BLaER1 (cell line): Measurements from ENCODE around the gene CACNG1.

Experiments
- H3K27ac ChIP-seq: shearing (Covaris generic); formaldehyde crosslinking; 2 replicates; pipeline ENCODE4 v1.8.1; 2022
- H3K27me3 ChIP-seq: shearing (Covaris generic); formaldehyde crosslinking; 2 replicates; pipeline ENCODE4 v1.8.1; 2022
- H3K36me3 ChIP-seq: shearing (Covaris generic); formaldehyde crosslinking; 2 replicates; pipeline ENCODE4 v1.8.1; 2022
- H3K4me1 ChIP-seq: shearing (Covaris generic); formaldehyde crosslinking; 2 replicates; pipeline ENCODE4 v1.8.1; 2022
- H3K4me2 ChIP-seq: shearing (Covaris generic); formaldehyde crosslinking; 2 replicates; pipeline ENCODE4 v1.8.1; 2022
- H3K4me3 ChIP-seq: shearing (Covaris generic); formaldehyde crosslinking; 2 replicates; pipeline ENCODE4 v1.8.1; 2022
- H3K9ac ChIP-seq: shearing (Covaris generic); formaldehyde crosslinking; 2 replicates; pipeline ENCODE4 v1.8.1; 2022
- H3K9me3 ChIP-seq: shearing (Covaris generic); formaldehyde crosslinking; 2 replicates; pipeline ENCODE4 v1.8.1; 2022
- H4K20me1 ChIP-seq: shearing (Covaris generic); formaldehyde crosslinking; 2 replicates; pipeline ENCODE4 v1.8.1; 2022
- Cebpa-rat ChIP-seq: shearing (Covaris generic); IDR thresholded peaks from 2 replicates; pipeline ENCODE4 v1.8.1; 2022

Gene CACNG1

DNA sequence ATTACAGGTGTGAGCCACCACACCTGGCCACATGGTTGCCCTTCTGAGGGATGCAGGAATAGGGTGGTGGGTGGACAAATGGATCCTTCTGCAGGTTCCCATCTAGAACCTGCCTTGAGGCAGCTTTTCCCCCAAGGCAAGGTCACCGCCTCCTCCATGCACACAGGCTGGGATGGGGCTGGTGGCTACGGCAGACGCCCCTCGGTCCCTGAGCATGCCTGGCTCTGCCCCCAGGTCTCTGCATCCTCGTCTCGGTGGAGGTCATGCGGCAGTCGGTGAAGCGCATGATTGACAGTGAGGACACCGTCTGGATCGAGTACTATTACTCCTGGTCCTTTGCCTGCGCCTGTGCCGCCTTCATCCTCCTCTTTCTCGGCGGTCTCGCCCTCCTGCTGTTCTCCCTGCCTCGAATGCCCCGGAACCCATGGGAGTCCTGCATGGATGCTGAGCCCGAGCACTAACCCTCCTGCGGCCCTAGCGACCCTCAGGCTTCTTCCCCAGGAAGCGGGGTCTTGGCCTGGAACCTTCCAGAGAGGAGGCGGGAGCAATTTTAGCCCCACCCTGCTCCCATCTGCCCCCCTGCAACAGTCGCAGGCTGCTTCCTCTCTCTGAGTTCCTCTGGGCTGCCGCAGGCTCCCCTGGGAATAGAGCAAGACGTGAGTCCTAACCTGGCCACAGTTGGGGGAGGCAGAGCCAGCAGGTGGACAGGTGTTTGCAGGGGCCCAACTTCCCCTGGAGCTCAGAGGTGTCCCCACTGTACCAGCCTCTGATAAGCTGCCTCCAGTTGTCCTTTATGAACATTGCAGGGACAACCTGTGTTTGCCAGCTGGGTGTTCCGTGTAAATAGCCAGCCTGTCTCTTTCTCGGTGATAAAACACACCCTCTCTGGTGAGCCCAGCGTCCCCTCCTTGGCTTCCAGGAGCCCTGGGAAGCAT, 11.7 kb downstream of the CACNG1 start:
- H3K9ac ChIP-seq: no peak overlapping the region
- H3K27ac ChIP-seq: peak overlapping the region; percentile 49
- H3K4me3 ChIP-seq: 0 out of 2 replicates have a peak overlapping the region, but pooled peaks have one; percentile 3
- H3K4me2 ChIP-seq: peak overlapping the region; percentile 71
- H3K4me1 ChIP-seq: peaks cover 35% of the 10 kb centered on the region
- peaks cover 6% of the 10 kb centered on the region; the same call in 1 of the 2 replicates for H3K9me3 ChIP-seq
- no peaks in the 10 kb centered on the region for H3K27me3 ChIP-seq
- no peaks in the 10 kb centered on the region for H4K20me1 ChIP-seq
- TF ChIP-seq Cebpa-rat: no peak
- no peaks in the 10 kb centered on the region for H3K36me3 ChIP-seq

DNA sequence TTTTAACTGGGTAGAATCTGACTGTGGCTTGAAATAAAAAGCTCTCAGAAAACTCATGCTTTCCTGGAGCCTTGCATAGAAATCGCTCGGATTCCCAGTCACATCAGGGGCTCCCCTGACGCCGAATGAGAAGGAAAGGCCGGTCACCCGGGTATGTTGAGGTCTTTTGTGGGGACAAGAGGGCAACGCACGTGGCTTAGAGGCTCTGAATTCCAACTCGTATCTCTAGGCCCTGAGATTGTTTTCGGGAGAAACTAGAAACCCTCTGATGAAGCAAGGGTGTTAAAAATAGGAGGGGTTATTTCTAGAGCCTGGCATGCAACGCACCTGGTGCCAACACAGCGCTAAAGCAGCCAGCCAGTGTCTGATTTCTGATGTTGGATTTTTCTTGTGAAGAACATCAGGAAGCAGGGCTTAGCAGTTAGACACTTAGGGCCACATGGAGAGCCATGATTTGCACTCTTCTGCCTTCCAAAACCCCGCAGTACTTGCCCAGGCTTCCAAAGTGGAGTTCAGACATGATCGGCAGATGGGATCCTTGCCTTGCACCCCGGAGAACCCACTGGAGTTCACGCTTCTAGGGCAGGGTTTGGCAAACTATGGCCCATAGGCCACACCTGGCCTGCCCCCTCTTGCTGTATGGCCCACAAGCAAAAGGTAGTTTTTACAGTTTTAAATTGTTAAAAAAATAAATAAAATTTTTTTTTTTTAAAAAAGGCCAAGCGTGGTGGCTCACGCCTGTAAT, 12.6 kb downstream of the CACNG1 start:
- peaks cover 34% of the 10 kb centered on the region for H3K4me1 ChIP-seq
- H3K27me3 ChIP-seq: no peaks in the 10 kb centered on the region
- no peak for TF ChIP-seq Cebpa-rat
- H3K4me3 ChIP-seq: 0 out of 2 replicates have a peak overlapping the region, but pooled peaks have one; percentile 3
- no peaks in the 10 kb centered on the region for H3K36me3 ChIP-seq
- H3K27ac ChIP-seq: peak overlapping the region; percentile 49
- no peaks in the 10 kb centered on the region for H4K20me1 ChIP-seq
- H3K9me3 ChIP-seq: peaks cover 6% of the 10 kb centered on the region; the same call in 1 of the 2 replicates
- no peak overlapping the region for H3K9ac ChIP-seq
- H3K4me2 ChIP-seq: peak overlapping the region; percentile 71

DNA sequence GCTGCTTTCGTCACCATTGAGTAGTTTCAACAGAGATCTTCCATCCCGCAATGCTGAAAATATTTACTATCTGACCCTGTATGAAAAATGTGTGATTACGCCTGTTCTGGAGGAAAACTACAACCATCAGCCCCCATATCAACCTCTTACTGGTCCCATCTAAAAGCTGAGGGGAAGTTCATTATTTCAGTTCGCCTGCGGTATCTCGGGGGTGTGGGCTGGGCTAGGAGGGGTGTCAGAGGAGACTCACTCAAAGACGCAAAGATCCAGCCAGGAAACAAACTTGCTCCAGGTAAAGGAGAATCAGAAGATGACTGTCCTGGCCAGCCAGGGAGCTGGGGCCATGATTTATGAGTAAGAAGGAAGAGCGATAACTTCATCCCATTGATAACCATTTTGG, 13.7 kb downstream of the CACNG1 start:
- Histone ChIP-seq H3K4me2 (no peak overlapping the region), H3K4me3 (no peak overlapping the region), H4K20me1 (no peaks in the 10 kb centered on the region), H3K27ac (no peak overlapping the region), H3K27me3 (no peaks in the 10 kb centered on the region), H3K4me1 (peaks cover 29% of the 10 kb centered on the region), H3K9ac (no peak overlapping the region), H3K36me3 (no peaks in the 10 kb centered on the region), H3K9me3 (peaks cover 6% of the 10 kb centered on the region; the same call in 1 of the 2 replicates)
- no peak for TF ChIP-seq Cebpa-rat

DNA sequence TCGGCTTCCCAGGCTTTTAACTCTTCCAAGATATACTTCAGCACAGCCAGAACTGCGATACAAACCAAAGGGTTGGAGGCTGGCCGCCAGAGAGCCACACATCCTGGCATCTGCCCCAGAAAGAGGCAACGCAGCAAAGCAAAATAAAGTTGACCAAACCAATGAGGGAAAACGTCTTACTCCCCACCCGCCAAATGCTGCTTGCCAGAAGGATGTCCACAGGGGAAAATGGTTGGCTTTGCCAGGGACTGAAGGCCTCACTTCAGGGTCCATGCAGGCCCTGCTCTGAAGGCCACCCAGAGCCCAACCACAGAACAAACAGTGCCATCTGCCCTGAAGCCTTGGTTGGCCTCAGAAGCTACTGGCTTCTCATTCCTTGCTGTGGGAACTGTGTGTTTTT, 15.0 kb downstream of the CACNG1 start:
- H3K4me2 ChIP-seq: no peak overlapping the region
- no peaks in the 10 kb centered on the region for H4K20me1 ChIP-seq
- H3K27me3 ChIP-seq: no peaks in the 10 kb centered on the region
- H3K9ac ChIP-seq: no peak overlapping the region
- peaks cover 6% of the 10 kb centered on the region; the same call in 1 of the 2 replicates for H3K9me3 ChIP-seq
- TF ChIP-seq Cebpa-rat: no peak
- no peaks in the 10 kb centered on the region for H3K36me3 ChIP-seq
- no peak overlapping the region for H3K27ac ChIP-seq
- no peak overlapping the region for H3K4me3 ChIP-seq
- H3K4me1 ChIP-seq: peaks cover 23% of the 10 kb centered on the region

DNA sequence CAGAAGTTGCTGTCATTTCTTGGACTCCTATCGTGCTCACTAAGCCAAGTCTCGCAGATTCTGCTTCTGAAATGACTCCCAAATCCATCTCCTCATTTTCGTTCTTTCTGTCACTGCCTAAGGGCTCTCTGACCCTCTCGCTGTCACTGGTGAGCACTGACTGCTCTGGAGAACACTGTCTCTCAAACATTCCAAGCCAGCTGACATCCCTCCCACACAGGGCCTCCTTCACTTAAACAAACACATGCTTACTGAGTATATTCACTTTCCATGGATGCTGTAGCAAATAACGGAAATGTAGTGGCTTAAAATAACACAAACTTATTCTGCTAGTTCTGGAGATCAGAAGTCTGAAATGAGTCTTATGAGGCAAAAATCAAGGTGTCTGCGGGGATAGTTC, 18.8 kb downstream of the CACNG1 start:
- no peak for TF ChIP-seq Cebpa-rat
- no peak overlapping the region for H3K9ac ChIP-seq
- H3K4me1 ChIP-seq: no peaks in the 10 kb centered on the region
- no peaks in the 10 kb centered on the region for H3K27me3 ChIP-seq
- H3K27ac ChIP-seq: no peak overlapping the region
- no peaks in the 10 kb centered on the region for H3K36me3 ChIP-seq
- no peak overlapping the region for H3K4me2 ChIP-seq
- no peaks in the 10 kb centered on the region for H4K20me1 ChIP-seq
- no peak overlapping the region for H3K4me3 ChIP-seq
- H3K9me3 ChIP-seq: no peaks in the 10 kb centered on the region

DNA sequence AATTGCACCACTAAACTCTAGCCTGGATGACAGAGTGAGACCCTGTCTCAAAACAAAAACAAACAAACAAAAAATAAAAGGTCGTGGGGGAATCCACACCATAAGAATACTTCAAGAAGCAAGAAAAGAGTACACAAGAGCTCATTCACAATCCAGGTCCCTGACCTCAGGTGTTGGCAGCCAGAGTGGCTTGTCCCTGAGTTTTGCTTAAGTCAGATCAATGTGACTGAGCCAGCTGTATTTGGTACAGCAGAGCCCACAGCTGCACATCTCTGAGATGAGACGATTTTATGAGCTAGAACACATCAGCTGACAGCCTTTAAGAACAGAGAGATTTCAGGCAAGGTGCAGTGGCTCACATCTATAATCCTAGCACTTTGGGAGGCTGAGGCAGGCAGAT, 22.4 kb downstream of the CACNG1 start:
- Histone ChIP-seq H3K4me3 (no peak overlapping the region), H3K27me3 (no peaks in the 10 kb centered on the region), H3K9ac (no peak overlapping the region), H3K9me3 (no peaks in the 10 kb centered on the region), H3K27ac (no peak overlapping the region), H3K4me1 (no peaks in the 10 kb centered on the region), H4K20me1 (no peaks in the 10 kb centered on the region), H3K4me2 (no peak overlapping the region), H3K36me3 (no peaks in the 10 kb centered on the region)
- TF ChIP-seq Cebpa-rat: no peak

DNA sequence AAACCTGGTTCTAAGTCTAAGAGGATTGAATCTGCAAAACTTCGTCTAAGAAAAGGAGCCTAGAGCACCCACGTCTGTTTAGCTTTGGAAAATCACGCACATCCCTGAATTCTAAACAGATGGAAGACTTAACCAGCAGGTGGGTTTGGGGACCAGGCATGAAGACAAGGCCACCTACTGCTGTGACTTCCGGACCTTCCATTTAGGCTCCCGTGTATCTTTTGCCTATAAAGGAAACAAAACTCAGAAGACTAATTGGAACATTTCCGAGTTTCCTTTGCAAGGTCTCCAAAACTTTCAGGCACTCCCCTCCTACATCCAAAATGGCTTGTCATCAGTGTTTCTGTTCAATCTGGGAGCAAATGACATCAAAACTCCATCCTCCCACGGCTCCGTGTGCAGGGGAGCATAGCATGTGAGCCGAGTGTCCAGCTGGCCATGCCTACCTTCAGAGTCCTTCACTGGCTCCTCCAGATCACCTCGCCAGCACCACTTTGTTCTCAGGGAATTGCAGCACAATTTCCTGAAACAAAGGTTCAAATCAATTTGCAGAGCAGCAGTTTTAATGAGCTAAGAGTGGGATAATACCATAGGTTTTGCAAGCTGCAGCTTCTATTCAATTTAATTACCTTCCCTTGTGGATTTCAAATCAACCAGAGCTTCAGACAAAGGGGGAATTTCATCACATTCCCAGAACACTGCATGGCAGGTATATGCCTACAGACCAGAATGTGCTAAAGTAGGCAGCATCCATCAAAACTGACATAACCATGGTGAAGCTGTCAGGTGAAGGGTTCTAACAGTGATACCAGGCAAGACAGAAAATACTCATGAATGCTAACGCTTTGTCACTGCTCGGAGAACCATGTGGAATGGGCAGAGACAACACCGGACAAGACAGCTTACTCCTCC, 23.5 kb downstream of the CACNG1 start:
- Histone ChIP-seq H4K20me1 (no peaks in the 10 kb centered on the region), H3K9me3 (no peaks in the 10 kb centered on the region), H3K4me2 (no peak overlapping the region), H3K4me3 (no peak overlapping the region), H3K27ac (no peak overlapping the region), H3K27me3 (no peaks in the 10 kb centered on the region), H3K4me1 (no peaks in the 10 kb centered on the region), H3K9ac (no peak overlapping the region), H3K36me3 (peaks cover 9% of the 10 kb centered on the region)
- TF ChIP-seq Cebpa-rat: no peak

DNA sequence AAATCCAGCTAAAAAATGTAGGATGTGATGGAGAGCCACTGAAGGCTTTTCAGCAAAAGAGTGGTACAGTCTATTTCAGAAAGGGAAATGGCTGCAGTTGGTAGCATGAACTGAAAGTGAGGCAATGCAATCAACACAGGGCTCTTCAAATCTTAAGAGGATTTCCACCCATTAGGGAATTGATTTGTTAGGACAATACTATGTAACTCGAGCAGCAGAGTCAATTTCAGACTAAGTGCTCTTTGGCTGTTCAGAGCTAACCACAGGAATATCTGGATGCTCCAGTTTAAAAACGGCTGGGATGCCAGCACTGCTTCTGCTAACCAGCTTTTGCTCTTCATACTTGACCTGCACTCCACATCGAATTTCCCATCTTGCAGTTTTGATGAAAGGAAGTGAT, 24.6 kb downstream of the CACNG1 start:
- Histone ChIP-seq H3K36me3 (peaks cover 11% of the 10 kb centered on the region), H3K27me3 (no peaks in the 10 kb centered on the region), H3K4me3 (no peak overlapping the region), H3K9ac (no peak overlapping the region), H3K4me1 (no peaks in the 10 kb centered on the region), H3K9me3 (no peaks in the 10 kb centered on the region), H3K27ac (no peak overlapping the region), H4K20me1 (no peaks in the 10 kb centered on the region), H3K4me2 (no peak overlapping the region)
- no peak for TF ChIP-seq Cebpa-rat

DNA sequence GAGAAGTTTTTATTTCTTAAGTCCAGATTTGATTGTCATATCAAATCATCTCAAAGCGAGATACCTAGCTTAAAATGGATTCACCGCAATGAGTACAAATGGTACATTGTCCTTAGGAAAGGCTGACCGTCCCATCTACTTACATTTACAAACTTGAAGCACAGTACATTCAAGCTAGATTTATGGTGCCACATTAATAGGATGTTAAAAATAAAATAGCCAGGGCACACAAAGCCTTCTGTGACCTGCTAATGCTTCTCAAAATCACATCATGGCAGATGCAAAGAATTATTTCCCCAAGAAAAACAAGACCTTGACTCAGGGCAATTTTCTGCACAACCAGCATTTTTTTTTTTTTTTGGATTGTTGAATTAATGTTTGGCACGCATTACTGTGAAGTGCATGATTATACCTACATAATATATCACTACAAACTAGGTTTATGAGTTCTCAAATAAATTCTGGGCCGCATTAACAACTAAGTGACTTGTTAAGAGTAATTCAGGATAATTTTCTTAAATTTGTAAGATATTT, 25.3 kb downstream of the CACNG1 start:
- Histone ChIP-seq H3K4me2 (no peak overlapping the region), H3K9ac (no peak overlapping the region), H3K4me3 (no peak overlapping the region), H3K9me3 (no peaks in the 10 kb centered on the region), H3K27ac (no peak overlapping the region), H4K20me1 (no peaks in the 10 kb centered on the region), H3K27me3 (no peaks in the 10 kb centered on the region), H3K36me3 (peaks cover 11% of the 10 kb centered on the region), H3K4me1 (no peaks in the 10 kb centered on the region)
- TF ChIP-seq Cebpa-rat: no peak
